Activated CD8-positive, alpha-beta memory T cell treated with anti-CD3 and anti-CD28 coated beads for 24 hours (primary cell): Measurements from ENCODE around the gene TACC2.

Source experiments
- DNase-seq: peaks from one replicate; pipeline ENCODE4 v3.0.0-alpha.2; 2020

Gene TACC2

DNA sequence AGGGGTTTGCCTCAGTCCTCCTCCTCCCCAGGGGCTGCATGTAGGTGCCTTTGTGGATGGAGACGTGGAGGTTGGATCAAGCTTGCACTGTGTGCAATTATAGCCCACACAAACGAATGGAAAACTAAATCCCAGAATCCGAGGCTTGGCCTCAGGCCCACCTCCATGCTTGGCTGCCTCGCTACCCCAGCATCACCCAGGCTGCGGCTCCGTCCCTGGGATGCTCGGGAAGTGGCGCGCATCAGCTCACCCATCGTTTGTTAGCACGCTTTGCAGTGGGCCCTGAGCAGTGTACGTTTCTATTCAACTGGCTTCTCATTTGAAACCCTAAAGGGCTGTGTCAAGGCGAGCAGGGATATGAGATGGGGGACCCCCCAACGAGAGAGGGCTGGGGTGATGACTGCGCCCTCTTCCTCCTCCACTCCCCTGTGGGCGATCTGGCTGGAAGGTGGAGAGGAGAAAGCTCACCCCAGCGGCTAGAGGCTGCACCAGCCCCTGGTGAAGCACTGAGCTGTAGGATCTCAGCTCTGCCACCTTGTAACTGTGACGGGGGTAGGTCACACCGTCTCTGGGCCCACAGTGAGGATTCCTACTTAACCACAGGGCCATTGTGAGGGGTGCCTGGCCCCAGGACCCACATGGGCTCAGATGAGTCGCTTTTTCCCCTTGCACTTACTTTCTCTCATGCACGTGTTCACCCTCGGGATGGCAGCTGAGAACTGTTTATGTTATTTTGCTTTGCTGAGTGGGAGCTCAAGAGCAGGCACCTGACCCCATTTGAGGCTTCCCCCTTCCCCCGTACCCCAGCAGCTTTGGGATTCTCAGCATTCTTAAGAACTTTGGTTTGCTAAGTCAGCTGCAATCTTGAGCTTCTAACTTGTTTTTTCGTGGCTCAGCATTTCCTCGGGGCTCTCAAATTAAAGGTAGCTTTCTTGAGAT lies 269.4 kb downstream of the TACC2 start:
- no peak for DNase-seq

DNA sequence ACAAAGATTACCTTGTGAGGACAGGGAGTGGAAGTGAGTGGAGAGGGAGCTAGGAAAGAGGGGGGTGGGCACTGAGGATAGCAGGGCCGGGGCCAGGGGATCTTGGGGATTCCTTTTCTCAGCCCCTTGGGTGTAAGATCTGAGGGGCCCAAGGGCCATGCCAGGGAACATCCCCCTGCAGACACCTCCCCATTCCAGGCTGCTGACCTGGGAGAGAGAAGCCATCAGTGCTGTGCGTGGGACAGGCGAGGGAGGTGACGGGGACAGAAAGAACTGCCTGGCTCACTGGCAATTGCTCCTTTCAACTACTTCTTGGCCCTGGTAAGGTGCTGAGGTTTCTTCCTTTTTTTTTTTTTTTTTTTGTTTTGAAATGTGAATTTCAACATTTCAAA lies 270.1 kb downstream of the TACC2 start:
- no peak for DNase-seq

DNA sequence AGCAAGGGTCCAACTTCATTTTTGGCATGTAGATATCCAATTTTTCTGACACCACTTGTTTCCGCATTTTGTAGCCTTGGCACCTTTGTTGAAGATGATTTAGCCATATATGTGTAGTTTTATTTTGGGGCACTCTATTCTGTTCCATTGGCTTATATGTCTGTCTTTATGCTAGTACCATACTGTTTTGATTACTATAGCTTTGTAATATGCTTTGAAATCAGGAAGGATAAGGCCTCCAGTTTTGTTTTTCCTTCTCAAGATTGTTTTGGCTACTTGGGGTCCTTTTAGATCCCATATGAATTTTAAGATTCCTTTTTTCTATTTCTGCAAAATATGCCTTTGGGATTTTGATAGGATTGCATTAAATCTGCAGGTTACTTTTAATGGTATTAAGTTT lies 272.6 kb downstream of the TACC2 start:
- no peak for DNase-seq

DNA sequence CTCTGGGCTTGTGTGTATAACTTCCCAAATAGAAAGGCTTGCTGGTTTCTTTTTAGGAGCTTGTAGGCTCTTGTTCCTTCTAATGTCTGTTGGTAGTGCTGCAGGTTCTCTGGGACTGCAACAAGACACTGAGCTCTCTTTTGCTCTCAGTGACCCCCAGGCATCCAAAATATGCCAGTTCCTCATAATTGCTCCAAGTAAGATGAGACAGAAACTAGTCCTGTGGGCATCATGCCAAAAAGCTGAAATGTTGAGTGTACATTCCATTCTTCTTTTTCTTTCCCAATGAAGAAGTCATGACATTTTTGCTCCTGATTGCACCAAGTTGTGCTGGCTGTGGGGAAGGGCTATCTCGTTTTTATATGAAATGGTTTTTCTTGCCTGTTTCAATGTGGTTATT lies 275.0 kb downstream of the TACC2 start:
- no peak for DNase-seq

DNA sequence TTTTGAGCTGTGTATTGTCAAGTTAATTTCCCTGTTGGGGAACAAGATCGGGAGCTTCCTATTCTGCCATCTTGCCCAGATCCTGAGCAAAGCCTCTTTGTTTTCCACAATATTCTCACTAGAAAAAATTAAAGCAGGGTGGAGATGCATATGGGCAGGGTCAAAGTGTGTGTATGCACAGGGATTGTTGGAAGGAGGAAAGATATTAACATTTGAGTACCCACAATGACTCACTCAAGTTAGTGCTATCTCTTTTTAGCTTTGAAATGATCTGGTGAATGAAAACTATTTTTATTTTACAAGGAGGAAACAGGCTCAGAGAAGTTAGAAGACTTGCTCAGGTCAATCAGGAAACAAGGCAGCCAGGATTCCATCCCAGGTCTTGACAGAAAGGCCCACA lies 275.5 kb downstream of the TACC2 start:
- DNase-seq: no peak

DNA sequence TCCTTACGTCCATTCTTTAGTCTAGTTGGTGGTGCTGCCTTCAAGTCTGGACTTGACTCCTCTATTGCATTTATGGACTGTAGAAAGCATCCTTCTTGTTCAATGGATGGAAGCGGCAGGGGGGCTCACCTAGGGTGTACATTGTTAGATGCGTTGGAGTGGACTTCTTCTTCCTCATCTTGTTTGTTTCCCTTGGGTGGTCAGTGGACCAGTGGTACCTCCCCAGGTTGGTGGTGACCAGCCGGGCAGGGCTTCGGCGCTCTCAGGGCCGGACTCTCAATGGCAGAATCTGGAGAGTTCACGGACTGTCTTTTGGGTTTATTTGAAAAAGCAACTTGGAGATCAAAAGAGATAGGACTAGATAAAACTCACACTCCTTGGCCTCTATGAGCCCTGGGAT lies 276.0 kb downstream of the TACC2 start:
- DNase-seq: no peak

DNA sequence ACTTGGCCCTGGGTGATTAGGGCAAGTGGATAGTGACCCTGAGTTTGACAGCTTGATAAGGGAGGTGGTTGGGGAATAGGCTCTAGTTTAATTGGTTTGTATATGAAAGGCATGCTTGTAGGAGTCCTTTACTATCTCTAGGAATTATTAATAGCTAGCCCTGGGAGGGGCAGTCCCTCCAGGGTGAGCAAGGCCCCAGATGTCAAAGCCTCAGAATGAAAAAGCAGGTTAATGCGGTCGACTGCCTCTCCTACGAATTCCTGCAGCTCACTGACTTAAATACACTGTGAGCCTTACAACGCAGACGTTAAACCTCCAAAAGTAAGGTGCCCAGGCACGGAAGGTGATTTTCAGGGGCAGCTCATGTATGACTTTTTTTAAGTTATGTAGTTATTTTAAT lies 276.9 kb downstream of the TACC2 start:
- DNase-seq: no peak

DNA sequence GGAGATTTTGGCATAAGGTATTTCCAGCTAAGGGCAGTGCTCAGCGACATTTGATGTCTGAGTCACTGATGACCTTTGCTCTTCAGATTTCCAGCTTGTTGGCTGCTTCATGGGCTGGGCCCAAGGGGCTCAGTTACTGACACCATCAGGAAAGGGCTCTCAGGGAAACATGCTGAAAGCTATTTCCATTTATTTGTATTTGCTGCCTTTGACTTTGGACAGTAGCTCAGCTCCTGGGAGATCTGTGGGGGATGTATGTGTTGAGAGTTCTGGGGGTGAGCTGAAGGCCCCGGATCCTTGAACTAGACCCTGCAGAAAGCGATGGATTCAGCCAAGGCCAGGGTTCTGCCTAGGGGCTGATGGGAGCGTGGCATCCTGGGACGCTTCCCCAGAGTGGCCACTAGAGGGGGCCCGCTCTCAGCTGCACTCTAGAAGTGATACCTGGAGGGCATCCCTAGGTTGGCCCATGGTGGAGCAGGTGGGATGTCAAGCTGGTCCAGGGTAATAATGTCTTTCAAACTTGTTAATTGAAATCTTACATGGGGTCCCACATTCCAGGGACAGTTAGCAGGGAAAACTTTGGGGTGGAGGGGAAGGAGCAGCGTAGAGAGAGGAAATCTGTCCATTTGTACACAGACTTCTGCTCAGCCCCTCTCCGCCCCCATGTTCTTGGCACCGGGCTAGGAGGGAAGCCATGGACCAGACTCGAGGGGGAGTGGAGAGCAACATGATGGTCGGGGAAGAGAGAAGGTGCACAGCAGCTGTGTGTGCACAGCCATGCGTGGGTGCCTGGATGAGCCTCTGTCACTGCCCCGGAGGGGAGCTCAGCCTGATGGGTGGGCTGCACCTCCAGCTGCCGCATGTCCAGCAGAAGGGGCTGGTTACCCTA lies 279.1 kb downstream of the TACC2 start:
- peak; percentile 73 for DNase-seq

DNA sequence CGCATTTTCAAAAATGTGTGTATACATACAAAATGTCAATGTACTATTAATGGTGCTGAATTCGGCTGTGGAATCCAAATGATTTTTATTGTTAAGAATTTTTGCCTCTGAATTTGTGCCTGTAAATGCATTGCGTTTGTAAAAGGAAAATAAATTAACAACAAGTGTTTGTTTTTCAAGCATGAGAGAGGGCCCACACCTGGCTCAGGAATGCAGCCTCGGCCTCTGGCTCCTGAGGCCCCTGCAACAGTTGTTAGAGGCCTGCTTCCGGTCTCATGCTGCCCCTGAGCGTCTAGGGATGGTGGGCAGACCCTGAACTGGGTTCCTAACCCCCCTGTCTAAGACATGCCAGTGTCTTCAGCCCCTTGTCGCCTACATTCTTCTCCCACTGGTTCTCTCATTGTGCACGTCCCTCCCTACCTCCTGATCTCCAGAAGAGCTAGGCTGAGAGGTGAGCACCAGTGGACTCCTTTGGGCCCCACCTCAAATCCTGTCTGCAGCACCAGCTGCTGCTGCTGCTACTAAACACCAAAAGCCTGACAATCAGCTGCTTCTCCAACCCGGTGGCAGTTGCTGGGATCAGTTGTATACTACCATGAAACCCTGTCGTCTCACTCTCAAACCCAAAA lies 280.2 kb downstream of the TACC2 start:
- no peak for DNase-seq

DNA sequence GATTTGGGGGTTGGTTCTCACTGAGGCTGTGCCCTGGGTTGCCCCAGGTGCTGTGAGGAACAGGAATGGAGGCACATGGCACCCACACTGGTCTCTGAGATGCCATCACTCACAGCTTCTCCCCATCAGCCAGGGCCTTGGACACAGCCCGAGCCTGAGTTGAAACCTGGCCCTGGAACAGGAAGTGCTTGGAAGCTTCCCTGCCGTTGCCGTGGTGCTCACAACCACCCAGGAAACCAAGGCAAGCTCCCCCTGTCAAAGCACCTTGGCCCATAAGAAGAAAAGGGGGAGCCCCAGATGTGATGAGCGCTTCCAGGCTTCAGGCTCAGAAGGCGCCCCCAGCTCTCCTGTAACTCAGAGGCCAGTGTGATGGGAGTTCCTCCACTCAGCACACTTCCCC lies 282.1 kb downstream of the TACC2 start, which contains the start of gene BTBD16:
Gene BTBD16 (plus strand): TSS at position 221 of the 400 bp plus-strand sequence. CDS start 3,786 bp downstream, outside the sequence.
- DNase-seq: no peak

DNA sequence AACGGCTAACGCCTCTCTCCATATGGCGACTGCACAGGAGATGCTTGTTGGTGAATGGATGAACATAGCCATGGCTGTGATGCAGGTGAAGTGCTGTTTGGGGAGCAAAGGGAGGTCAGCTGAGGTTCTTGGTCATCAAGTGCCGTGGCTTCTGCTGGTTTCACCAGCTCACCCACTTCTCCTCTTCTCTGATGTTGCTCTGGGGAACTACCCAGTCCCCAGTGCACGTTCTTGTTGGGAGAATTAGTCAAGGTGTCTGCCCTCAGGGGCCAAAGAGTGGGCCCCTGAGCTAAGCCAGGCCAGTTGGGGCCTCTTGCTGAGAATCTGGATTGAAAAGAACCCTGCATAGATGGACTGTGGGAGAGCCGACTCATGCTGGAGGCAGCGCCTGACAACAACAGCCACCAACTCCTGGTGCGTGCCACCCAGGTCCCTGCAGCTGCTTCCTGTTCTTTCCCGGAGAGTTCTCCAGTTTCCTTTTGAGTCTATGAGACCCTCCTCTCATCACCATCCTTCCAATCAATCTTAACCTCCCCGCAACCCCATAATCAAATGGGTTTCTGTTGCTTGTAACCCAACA lies 285.1 kb downstream of the TACC2 start:
- DNase-seq: no peak

DNA sequence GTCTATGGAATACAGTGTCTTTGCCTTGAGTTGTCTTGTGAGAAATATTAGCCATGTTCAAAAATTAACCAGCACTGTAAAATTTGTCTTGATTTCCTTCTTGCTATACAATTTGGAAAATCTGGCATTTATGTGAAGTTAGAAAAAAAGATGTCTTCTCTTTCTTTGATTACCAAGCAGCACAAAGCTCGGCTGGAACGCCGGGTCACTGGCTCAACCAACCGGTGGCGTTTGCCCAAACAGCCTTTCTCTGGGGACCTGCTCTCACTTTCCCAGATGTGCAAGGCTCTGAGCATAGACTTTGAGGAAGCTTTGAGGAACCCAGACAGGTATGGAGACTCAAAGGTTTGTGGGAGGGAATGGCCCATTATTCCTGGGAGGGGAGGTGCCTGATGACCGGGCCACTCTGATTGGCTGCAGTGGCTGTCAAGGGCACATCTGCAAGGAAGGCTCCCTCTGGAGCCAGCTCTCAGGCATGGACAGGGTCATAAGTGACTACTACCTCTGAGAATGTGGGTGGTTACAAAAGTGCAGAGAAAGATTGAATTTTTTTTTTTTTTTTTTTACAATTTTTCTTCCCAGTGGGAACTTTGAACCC lies 287.7 kb downstream of the TACC2 start:
- DNase-seq: no peak

DNA sequence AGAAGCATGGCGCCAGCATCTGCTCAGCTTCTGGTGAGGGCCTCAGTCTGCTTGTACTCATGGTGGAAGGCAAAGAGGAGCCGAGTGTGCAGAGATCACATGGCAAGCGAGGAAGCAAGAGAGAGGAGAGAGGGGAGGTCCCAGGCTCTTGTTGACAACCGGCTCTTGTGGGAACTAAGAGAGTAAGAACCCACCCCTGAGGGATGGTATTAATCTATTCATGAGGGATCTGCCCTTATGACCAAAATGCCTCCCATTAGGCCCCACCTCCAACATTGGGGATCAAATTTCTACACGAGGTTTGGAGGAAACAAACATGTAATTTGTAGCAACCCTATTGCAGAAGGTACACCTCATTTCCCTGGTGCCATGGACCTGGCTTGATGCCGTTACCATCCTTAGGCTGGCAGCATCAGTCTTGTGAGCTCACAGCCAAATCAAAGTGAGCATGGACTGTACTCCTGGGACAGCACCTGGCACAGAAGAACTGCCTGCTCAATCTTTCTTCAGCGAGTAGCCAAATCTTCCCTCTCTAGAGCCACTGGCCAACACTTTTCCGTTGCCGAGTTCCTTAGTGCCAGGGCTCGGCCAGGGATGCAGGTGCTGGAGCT lies 288.7 kb downstream of the TACC2 start:
- DNase-seq: no peak

DNA sequence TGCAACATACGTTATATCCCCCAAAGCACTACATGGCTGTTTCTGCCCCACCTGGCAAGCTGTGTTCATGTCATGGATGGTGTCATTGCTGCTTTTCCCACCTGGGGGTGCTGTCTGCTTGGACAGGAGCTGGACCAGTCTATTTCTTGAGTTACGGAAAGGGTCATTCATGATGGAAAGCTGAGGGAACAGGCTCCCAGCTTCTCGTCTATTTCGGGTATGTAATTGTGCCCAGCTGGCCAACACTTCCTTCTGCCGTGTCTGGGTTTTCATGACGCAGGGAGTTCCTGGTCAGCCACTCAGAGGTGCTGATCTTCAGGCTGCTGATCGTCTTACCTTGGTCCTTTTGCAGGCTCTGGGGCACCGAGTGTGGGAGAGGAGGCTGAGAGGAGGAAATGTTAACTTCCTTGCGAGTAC lies 290.8 kb downstream of the TACC2 start:
- no peak for DNase-seq

DNA sequence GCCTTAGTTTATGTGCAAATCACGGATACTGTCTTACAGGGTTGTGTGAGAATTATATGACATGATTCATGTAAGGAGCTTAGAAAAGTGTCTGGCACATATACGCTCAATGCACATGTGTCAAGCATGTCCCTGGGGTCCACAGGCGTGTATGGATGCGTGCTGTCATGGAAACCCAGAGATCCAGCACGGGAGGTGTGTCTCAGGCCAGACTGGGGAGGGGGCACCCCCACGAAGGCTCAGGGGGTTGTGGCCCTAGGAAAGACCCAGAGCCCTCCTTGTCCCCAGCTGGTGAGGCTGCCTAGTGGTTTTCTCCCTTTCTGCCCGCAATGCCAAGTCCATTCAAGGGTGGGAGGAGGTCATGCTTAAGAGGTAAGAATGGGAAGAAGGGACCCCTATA lies 291.2 kb downstream of the TACC2 start:
- no peak for DNase-seq

DNA sequence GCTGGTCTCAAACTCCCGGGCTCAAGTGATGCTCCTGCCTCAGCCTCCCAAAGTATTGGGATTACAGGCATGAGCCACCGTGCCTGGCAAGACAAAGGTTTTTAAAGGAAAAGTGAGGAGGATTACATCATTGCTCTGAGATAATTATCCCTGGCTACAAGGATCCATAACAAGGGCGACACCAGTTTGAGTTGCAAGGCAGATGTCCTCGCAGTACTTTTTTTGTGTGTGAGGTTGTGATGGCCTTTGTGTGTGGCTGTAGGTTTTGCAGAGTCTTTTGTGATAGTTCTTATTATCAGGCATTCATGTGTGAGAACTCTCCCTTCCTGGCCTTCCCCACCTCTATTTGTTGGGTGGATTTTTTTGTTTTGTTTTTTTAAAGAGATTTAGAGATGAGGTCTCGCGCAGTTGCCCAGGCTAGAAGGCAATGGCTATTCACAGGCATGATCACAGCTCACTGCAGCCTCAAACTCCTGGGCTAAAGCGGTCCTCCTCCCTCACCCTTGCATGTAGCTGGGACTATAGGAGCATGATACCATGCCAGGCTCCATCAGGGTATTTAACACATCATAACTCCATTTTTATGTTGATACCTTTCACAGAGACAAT lies 292.2 kb downstream of the TACC2 start:
- no peak for DNase-seq

DNA sequence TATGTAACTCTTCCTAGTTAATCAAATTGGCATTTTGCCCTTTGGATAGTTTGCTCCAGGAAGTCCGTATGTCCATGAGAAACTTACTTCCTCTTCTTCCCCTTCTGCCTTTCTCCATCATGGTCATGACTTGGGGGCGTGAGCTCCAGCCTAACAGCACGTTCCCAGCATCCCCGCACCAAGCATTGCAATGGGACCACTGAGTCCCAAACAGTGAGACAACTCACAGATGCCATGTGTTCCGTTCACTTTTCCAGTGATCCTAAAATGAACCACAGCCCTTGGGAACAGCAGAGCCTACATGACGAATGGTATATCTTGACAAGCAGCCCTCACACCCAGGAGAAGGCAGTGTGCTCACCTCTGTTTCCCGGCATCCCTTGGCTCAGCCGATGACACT lies 292.8 kb downstream of the TACC2 start:
- DNase-seq: no peak

DNA sequence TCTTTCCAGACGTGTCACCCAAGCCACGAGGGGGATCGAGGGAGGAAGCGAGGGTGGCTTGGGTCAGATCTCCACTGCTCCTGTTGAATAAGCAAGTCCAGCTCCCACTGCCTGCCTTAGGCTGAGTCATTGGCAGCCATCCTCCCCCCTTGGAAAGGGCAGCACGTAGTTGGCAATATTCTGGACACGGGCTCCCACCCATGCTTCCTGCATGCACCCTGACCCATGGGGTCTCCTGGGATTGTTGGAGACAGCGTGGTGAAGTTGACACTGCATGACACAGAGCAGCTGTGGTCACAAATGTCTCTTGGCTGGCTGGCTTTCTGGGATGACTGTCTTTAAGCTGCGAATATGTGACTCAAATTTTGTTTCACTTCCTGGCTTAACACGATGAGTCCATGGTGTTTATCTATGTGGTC lies 293.3 kb downstream of the TACC2 start:
- DNase-seq: no peak

DNA sequence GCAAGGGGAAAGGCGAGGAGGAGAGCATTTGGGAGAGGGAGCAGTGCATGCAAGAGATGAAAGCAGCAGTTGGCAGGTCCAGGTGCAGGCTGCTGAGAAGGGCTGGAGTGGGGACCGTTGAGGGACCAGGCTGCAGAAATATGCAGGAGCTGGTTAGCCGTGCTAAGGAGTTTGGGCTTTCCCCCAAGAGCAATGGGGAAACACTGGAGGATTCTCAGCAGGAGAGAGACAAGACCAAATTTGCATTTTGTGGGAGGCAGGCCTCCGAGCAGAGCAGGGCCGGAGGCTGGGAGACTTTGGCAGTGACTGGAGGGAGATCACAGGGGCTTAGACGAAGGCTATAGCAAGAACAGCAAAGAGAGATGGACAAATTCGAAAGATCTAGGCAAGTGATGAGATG lies 293.9 kb downstream of the TACC2 start:
- DNase-seq: no peak

DNA sequence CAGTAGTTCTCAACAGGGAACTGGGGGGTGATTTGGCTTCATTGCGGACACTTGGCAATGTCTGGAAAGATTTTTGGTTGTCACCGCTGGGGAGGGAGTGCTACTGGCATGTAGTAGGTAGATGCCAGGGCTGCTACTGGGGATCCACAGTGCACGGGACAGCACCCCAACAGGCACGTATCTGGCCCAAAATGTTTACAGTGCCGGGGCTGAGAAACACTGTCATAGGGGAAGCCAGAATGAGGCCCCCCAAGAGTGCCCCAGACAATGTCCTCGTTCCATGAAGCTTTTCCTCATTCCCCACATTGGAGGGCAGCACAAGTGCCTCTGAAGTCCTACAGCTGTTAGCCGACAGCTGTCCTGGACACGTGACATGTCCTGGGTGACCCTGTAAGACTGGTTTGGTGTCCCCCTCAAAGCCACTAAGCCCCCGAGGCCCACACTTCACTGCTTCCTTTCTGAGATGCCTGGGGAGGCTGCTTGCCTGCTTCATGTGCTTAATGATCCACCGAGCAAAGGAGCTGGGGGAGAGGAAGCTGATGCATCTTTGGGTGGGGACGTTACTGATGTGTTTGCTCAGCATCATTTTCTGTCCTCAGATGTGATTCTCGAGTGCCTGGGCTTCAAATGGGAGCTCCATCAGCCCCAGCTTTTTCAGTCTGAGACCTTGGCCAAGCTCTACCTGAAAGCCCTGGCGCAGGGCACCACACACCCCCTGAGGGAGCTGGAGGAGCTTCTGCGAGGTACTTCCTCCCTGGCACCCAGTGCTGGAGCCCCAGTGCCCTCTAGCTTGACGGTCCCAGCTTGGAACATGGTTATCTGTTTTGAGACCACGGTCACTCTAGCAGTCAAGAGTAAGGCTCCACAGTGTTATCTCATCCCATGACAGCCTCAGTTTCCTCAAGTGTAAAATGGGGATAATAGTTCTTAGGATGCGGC lies 296.8 kb downstream of the TACC2 start:
- no peak for DNase-seq
